Mucosa of descending colon (tissue), 3 donors: Measurements from ENCODE around the gene MDGA2. TPM values are rescaled to one million over a fixed set of nuclear protein-coding genes. Genes with fewer than 3 reads are reported as not detected.
"Not testable (repeated sequence)": the region's sequence is repeated elsewhere in the genome, so short reads cannot be mapped to it uniquely, and the experiment has no call there.

Experiments
- ATAC-seq: fragments of 200-7000 bp; cut with Tn5 transposase; one replicate; pipeline ENCODE4 v1.9.1; 2020; ENCODE audit warnings: mild to moderate bottlenecking, moderate library complexity
- DNase-seq, 3 donors: peaks; one replicate each; pipeline ENCODE4 v3.0.0-alpha.2; 2020
- H3K36me3 ChIP-seq: fragments of 200-600 bp; one replicate; pipeline ENCODE4 v1.8.0; 2021; ENCODE audit warnings: low read depth, mild to moderate bottlenecking
- H3K4me1 ChIP-seq: fragments of 200-600 bp; one replicate; pipeline ENCODE4 v1.8.0; 2021; ENCODE audit warnings: low read depth, mild to moderate bottlenecking
- H3K4me3 ChIP-seq: fragments of 200-600 bp; one replicate; pipeline ENCODE4 v1.8.0; 2021; ENCODE audit warnings: mild to moderate bottlenecking
- H3K9me3 ChIP-seq: fragments of 200-600 bp; one replicate; pipeline ENCODE4 v1.8.0; 2021; ENCODE audit warnings: mild to moderate bottlenecking
- intact Hi-C, 2 donors: fragments of 100-400 bp; cut with DNase I in 1 of 2; cut with micrococcal nuclease in 1 of 2; formaldehyde crosslinking; loops; one replicate each; pipeline versions ENCODE4 v1.11.0 to v1.11.1; 2022; cut with DNase I, micrococcal nuclease
- total RNA-seq, 3 donors: library from RNA; stranded (reverse); fragmentation: NEBNext Ultra II Directional in 2 of 3; extraction: Animal tissue kit (Norgen Biotek cat#: 25700) in 2 of 3; gene quantifications; one replicate each; pipeline versions ENCODE4 v1.2.1 to v1.2.4, GENCODE V29; 2021 to 2023
- TF ChIP-seq, protein P1 (sequence below): fragments of 200-600 bp; IDR thresholded peaks from one replicate; pipeline ENCODE4 v1.8.0; 2022; ENCODE audit warnings: antibody characterized with exemption, mild to moderate bottlenecking
- donor health status: DM: no; HTN: no; CAD: no; lungs with moderate emphysema.
- donor health status: DM: no; HTN: no; CAD: no.
- donor health status: DM: no; HTN: yes; CAD: no.

The MDGA2 gene
- total RNA-seq, 3 donors from 2014 or later = 0.35 TPM; not detected in 2

DNA sequence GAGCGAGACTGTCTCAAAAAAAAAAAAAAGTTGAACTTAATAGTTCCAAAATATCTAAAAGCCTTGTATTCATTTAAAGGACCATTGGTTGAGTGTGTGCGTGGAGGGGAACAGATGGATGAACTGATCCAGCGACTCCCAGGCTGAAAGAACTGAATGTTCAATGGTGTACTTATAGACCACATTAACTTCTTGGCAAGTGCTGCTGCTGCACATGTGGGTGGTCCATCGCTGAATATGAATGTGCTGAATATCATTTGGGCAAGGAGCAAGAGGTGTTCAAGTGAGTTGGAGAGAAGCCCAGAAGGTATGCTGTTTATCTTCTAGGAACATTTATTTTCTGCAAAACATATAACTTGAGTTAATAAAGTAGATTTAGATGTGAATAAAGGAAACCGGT, 734.8 kb downstream of the MDGA2 start:
- H3K9me3 ChIP-seq = peaks cover 8% of the 10 kb centered on the region
- H3K4me1 ChIP-seq = no peaks in the 10 kb centered on the region
- ATAC-seq (no peak), DNase-seq (no peak)
- no peaks in the 10 kb centered on the region for H3K36me3 ChIP-seq
- intact Hi-C loops = no loop called here
- no peak overlapping the region for H3K4me3 ChIP-seq
- TF ChIP-seq, protein P1, sequence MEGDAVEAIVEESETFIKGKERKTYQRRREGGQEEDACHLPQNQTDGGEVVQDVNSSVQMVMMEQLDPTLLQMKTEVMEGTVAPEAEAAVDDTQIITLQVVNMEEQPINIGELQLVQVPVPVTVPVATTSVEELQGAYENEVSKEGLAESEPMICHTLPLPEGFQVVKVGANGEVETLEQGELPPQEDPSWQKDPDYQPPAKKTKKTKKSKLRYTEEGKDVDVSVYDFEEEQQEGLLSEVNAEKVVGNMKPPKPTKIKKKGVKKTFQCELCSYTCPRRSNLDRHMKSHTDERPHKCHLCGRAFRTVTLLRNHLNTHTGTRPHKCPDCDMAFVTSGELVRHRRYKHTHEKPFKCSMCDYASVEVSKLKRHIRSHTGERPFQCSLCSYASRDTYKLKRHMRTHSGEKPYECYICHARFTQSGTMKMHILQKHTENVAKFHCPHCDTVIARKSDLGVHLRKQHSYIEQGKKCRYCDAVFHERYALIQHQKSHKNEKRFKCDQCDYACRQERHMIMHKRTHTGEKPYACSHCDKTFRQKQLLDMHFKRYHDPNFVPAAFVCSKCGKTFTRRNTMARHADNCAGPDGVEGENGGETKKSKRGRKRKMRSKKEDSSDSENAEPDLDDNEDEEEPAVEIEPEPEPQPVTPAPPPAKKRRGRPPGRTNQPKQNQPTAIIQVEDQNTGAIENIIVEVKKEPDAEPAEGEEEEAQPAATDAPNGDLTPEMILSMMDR = no peak

DNA sequence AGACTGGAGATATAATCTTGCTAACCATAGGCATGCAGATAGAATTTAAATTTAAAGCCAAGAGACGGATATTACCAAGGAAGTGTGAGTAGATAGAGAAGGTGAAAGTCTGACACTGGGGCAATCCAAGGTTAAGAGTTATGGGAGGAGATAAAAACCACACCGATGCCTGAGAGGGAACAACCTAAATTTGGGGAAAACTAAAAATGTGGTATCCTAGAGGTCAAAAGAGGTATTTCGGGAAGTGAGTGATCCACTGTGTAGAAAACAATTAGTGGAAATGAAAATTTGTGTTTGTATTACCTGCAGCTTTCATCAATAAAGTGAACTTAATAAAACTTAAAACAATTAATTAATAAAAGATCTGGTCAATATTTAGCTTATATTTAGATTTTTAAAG, 754.9 kb downstream of the MDGA2 start:
- Histone ChIP-seq H3K4me3 (no peak overlapping the region), H3K4me1 (no peaks in the 10 kb centered on the region), H3K9me3 (no peaks in the 10 kb centered on the region), H3K36me3 (no peaks in the 10 kb centered on the region)
- no peak for DNase-seq
- TF ChIP-seq, protein P1 = no peak
- no peak for ATAC-seq
- intact Hi-C loops = no loop called here

DNA sequence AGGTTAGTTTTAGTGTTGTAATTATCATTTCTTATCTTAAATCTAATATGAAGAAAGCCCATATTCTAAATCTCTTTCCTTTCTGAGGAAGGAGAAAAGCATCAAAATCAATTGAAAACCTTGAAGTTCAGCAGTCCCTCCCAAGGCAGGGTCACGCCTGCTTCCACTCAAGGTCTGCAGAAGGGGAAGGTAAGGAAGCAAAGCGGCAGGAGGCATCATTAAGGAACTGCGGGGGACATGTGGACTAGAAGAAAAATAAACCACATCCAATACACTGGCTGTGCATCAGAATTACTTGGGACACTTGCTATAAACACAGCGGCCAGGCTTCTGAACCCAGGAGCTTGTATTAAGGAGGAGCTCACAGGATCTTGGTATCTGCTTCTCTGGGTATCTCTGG, 759.9 kb downstream of the MDGA2 start:
- H3K9me3 ChIP-seq, H3K4me1 ChIP-seq, H3K36me3 ChIP-seq, H3K4me3 ChIP-seq, ATAC-seq, intact Hi-C loops, DNase-seq: not testable (repeated sequence)

DNA sequence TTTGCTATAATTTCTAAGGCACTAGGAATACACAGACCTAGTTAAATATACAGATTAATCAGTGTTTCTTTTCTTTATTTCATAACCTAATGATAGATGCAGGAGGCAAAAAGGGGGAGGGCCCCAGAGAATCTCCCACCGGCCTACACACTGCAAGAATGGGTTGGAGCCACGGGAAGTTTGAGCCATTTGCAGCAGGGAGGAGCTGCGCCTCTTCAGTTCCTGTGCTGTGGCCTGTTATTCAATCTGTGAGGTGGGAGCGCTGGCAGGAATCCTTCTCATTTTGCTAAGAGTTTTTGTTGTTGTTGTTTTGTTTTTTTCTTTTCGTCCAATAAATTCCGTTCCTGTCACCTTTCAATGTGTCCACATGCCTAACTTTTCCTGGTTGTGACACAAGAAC, 772.6 kb downstream of the MDGA2 start:
- intact Hi-C loops = no loop called here
- Histone ChIP-seq H3K9me3 (no peaks in the 10 kb centered on the region), H3K4me1 (no peaks in the 10 kb centered on the region), H3K36me3 (no peaks in the 10 kb centered on the region), H3K4me3 (no peak overlapping the region)
- DNase-seq (no peak), ATAC-seq (no peak)
- TF ChIP-seq, protein P1 = no peak

DNA sequence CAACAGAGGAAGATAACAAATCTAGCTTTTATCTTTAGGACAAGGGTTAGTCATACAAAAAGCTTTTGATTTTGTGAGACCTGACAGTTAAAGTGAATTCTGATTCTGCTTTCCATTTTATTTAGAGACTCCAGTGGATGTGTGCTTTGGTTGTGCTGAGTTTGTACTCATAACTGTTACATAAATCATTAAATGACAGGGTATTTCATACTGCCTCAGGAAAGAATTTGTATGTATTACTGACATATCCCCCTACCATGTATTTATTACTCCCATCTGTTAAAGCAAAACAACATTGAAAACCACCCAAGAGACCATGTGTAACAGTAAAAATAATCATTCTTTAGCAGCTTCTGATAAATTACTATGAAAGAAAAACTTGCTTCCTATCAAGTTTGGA, 780.9 kb downstream of the MDGA2 start:
- H3K4me3 ChIP-seq = no peak overlapping the region
- intact Hi-C loops = no loop called here
- ATAC-seq (no peak), DNase-seq (no peak)
- TF ChIP-seq, protein P1 = no peak
- no peaks in the 10 kb centered on the region for H3K36me3 ChIP-seq
- H3K9me3 ChIP-seq = no peaks in the 10 kb centered on the region
- H3K4me1 ChIP-seq = no peaks in the 10 kb centered on the region

DNA sequence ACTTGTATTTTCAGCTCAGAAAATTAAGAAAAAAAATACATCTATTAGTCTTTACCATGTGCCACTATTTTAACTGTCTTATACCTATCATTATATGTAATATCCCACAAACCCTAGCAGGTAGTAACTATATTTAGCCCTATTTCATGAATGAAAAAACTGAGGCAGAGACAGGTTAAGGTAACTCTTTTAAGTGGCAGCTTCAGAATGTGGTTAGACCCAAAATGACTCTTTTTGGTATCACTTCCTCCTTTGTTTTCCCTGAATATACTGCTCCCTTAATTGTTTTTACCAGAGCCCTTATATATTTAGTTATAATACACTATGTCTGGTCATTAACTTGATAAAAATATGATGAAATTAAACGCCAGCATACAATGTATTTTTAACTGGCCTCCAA, 788.3 kb downstream of the MDGA2 start:
- Histone ChIP-seq H3K4me1 (no peaks in the 10 kb centered on the region), H3K36me3 (no peaks in the 10 kb centered on the region), H3K4me3 (no peak overlapping the region), H3K9me3 (no peaks in the 10 kb centered on the region)
- TF ChIP-seq, protein P1 = no peak
- ATAC-seq (no peak), DNase-seq (no peak)
- intact Hi-C loops = no loop called here
